ENCODE results near the gene PHYHIPL. TPM values are rescaled to one million over a fixed set of nuclear protein-coding genes. Genes with fewer than 3 reads are reported as not detected.

Gene PHYHIPL
- total and polyA plus RNA-seq, 9 donors = 0.11 to 3.7 (median 0.55) TPM; not detected in 2

DNA sequence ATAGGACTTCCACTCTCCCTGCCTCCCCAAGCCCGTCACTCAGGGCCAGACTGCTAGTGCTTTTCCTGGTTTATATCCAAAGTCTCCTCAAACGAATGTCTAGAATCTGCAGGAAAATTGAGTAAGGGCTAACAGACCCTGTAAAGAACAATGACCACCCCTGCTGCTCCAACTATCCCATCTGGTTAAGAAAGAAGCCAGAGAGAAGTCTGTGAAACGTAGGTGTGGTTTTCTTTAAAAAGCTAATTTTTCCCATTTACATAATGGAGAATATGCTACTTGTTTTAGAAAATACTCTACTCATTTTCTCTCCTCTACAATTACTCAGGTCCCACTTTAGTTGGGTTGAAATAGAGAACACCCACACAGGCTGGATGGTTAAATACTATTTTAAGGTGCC lies 113.4 kb downstream of the PHYHIPL start:
- 92 to 96% (median 93%) methylated on average over 3 of the region's 3 CpGs for WGBS, 3 donors
- H3K27me3 ChIP-seq = no peaks in the 10 kb centered on the region
- H3K27ac ChIP-seq = no peak overlapping the region
- H3K9me3 ChIP-seq = no peaks in the 10 kb centered on the region
- TF ChIP-seq POLR2A (IDR thresholded peaks at IDR 0.05) (no peak), EP300 (IDR thresholded peaks at IDR 0.05) (no peak)
- TF ChIP-seq, protein P1, sequence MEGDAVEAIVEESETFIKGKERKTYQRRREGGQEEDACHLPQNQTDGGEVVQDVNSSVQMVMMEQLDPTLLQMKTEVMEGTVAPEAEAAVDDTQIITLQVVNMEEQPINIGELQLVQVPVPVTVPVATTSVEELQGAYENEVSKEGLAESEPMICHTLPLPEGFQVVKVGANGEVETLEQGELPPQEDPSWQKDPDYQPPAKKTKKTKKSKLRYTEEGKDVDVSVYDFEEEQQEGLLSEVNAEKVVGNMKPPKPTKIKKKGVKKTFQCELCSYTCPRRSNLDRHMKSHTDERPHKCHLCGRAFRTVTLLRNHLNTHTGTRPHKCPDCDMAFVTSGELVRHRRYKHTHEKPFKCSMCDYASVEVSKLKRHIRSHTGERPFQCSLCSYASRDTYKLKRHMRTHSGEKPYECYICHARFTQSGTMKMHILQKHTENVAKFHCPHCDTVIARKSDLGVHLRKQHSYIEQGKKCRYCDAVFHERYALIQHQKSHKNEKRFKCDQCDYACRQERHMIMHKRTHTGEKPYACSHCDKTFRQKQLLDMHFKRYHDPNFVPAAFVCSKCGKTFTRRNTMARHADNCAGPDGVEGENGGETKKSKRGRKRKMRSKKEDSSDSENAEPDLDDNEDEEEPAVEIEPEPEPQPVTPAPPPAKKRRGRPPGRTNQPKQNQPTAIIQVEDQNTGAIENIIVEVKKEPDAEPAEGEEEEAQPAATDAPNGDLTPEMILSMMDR (IDR thresholded peaks at IDR 0.05) = no peak
- intact Hi-C loops (cut with DNase I) = no loop called here
- H3K4me3 ChIP-seq = no peak overlapping the region
- DNase-seq = no peak
- no peaks in the 10 kb centered on the region for H3K36me3 ChIP-seq
- peaks cover 13% of the 10 kb centered on the region for H3K4me1 ChIP-seq (ENCODE audit: insufficient read depth)

DNA sequence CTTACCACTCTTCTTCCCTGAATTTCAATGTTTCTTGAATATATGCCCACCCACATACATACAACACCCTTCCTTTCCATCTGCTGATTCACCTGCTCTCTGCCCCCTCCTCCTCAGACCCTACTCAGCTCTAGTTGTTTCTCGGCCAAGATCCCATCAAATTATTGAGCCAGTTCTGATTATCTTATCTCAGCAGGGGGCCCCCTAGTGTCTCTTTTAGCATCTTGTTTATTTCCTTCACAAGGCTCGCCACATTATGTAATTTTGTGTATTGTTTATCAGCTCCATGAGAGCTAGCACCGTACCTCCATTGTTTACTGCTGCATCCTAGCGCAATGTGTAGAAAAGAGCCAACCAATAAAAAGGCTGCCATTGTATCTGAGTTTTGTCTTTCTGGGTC lies 114.0 kb downstream of the PHYHIPL start:
- no peak overlapping the region for H3K27ac ChIP-seq
- 92 to 96% (median 93%) methylated on average over 4 of the region's 4 CpGs for WGBS, 3 donors
- no peak for DNase-seq
- H3K36me3 ChIP-seq = no peaks in the 10 kb centered on the region
- intact Hi-C loops (cut with DNase I) = no loop called here
- H3K27me3 ChIP-seq = no peaks in the 10 kb centered on the region
- peaks cover 11% of the 10 kb centered on the region for H3K4me1 ChIP-seq (ENCODE audit: insufficient read depth)
- TF ChIP-seq EP300 (IDR thresholded peaks at IDR 0.05) = no peak
- TF ChIP-seq, protein P1 (IDR thresholded peaks at IDR 0.05) = no peak
- TF ChIP-seq POLR2A (IDR thresholded peaks at IDR 0.05) = no peak
- no peak overlapping the region for H3K4me3 ChIP-seq
- no peaks in the 10 kb centered on the region for H3K9me3 ChIP-seq

Other genes with a start within 250 kb of the PHYHIPL start
- gene FAM13C, start 185.9 kb downstream of the PHYHIPL start, total RNA-seq = 10 to 100 TPM; 11.9 to 35.2 (median 22.7) TPM
- 10 to 100 TPM; 14.3 to 19.5 TPM for gene FAM13C, start 185.9 kb downstream of the PHYHIPL start, polyA plus RNA-seq